ENCODE results near the gene KIF26B. TPM values are rescaled to one million over a fixed set of nuclear protein-coding genes. Genes with fewer than 3 reads are reported as not detected.

The KIF26B gene
- total RNA-seq, 2 experiments from 2014 or later: not detected

DNA sequence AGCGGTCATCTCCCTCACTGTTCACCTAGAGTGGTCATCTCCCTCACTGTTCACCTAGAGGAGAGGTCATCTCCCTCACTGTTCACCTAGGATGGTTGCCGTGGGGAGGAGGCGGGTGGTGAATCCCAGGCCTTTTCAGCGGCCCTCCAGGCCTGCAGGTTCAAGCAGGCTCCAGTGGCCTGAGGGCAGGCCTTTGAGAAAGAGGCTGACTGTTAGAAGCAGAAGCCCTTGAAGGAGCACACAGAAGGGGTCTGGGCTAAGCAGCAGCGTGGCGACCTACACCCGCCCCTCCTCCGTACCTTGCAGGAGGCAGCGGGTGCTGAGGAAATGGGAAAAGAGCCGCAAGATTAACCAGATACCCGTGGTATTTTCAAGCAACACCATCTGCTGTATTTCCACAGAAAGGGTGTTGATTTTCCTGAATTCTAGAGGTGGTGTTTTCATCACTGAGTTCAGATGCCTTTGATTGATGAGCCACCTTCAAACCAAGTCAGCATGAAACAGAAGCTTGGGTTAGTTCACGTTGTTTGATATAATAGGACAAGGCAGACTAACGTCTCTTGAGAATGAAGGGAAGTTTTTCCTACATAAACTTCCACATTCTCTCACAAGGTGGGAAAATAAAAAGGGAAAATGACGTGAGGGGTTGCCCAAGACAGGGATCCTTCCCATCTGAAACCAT lies 289.5 kb downstream of the KIF26B start:
- CTCF ChIA-PET (ENCODE audit: unreplicated experiment): no interaction called here
- Histone ChIP-seq H3K4me1 (ENCODE audit: insufficient read depth, low read length, poor library complexity, severe bottlenecking) (no peaks in the 10 kb centered on the region), H3K27ac (ENCODE audit: low read depth, low read length, poor library complexity, severe bottlenecking) (no peak overlapping the region), H3K4me3 (ENCODE audit: low read depth, low read length, poor library complexity, severe bottlenecking) (no peak overlapping the region), H3K9me2 (ENCODE audit: insufficient read depth, low read length) (no peaks in the 10 kb centered on the region), H3K4me2 (ENCODE audit: low read length) (no peak overlapping the region), H2AFZ (ENCODE audit: low read length) (no peak overlapping the region), H4K20me1 (ENCODE audit: insufficient read depth, low read length) (no peaks in the 10 kb centered on the region), H3K9me3 (ENCODE audit: low read length) (no peaks in the 10 kb centered on the region), H3K36me3 (ENCODE audit: insufficient read depth, low read length) (no peaks in the 10 kb centered on the region), H3K79me2 (ENCODE audit: insufficient read depth, low read depth, low read length) (no peaks in the 10 kb centered on the region)
- intact Hi-C loops (cut with micrococcal nuclease; ENCODE audit: unreplicated experiment): no loop called here
- no TSS peak for BruUV-seq (replicated peaks)
- TF ChIP-seq, protein P1, sequence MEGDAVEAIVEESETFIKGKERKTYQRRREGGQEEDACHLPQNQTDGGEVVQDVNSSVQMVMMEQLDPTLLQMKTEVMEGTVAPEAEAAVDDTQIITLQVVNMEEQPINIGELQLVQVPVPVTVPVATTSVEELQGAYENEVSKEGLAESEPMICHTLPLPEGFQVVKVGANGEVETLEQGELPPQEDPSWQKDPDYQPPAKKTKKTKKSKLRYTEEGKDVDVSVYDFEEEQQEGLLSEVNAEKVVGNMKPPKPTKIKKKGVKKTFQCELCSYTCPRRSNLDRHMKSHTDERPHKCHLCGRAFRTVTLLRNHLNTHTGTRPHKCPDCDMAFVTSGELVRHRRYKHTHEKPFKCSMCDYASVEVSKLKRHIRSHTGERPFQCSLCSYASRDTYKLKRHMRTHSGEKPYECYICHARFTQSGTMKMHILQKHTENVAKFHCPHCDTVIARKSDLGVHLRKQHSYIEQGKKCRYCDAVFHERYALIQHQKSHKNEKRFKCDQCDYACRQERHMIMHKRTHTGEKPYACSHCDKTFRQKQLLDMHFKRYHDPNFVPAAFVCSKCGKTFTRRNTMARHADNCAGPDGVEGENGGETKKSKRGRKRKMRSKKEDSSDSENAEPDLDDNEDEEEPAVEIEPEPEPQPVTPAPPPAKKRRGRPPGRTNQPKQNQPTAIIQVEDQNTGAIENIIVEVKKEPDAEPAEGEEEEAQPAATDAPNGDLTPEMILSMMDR (conservative IDR thresholded peaks at IDR 0.05; ENCODE audit: low read length): no peak
- TF ChIP-seq EZH2phosphoT487 (IDR thresholded peaks at IDR 0.05; ENCODE audit: borderline replicate concordance, low read depth, low read length): no peak
- no peak for DNase-seq (ENCODE audit: low spot score)
- POLR2A ChIA-PET: interaction anchor here (0.6 kb wide), 1 partner anchor 7 kb away, joined by 3 read pairs; no protein-coding TSS in a partner anchor

DNA sequence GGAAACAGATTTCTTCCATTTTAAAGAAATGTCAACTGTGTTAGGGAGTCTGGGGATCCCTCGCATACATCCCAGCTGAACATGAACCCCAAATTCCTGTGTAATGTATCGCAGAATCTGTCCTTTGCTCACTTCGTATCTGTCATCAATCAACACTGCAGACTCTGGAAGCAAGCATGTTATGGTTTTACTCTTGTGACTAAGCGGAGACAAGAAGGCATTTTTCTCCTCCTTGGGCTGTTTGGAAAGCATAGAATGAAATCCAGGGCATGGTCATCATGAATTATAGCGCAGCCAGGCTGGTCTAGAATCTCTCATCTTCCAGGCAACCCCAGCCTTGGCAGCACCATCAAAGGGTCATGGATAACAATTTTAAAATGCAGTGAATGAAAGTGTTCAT lies 290.2 kb downstream of the KIF26B start:
- Histone ChIP-seq H2AFZ (ENCODE audit: low read length) (no peak overlapping the region), H3K36me3 (ENCODE audit: insufficient read depth, low read length) (no peaks in the 10 kb centered on the region), H3K9me2 (ENCODE audit: insufficient read depth, low read length) (no peaks in the 10 kb centered on the region), H3K4me2 (ENCODE audit: low read length) (no peak overlapping the region), H4K20me1 (ENCODE audit: insufficient read depth, low read length) (no peaks in the 10 kb centered on the region), H3K27ac (ENCODE audit: low read depth, low read length, poor library complexity, severe bottlenecking) (no peak overlapping the region), H3K4me3 (ENCODE audit: low read depth, low read length, poor library complexity, severe bottlenecking) (no peak overlapping the region), H3K79me2 (ENCODE audit: insufficient read depth, low read depth, low read length) (no peaks in the 10 kb centered on the region), H3K9me3 (ENCODE audit: low read length) (no peaks in the 10 kb centered on the region), H3K4me1 (ENCODE audit: insufficient read depth, low read length, poor library complexity, severe bottlenecking) (no peaks in the 10 kb centered on the region)
- POLR2A ChIA-PET: interaction anchor here (0.6 kb wide), 1 partner anchor 8 kb away, joined by 3 read pairs; no protein-coding TSS in a partner anchor
- DNase-seq (ENCODE audit: low spot score): no peak
- TF ChIP-seq, protein P1 (conservative IDR thresholded peaks at IDR 0.05; ENCODE audit: low read length): no peak
- TF ChIP-seq EZH2phosphoT487 (IDR thresholded peaks at IDR 0.05; ENCODE audit: borderline replicate concordance, low read depth, low read length): no peak
- intact Hi-C loops (cut with micrococcal nuclease; ENCODE audit: unreplicated experiment): no loop called here
- CTCF ChIA-PET (ENCODE audit: unreplicated experiment): no interaction called here
- BruUV-seq (replicated peaks): no TSS peak

DNA sequence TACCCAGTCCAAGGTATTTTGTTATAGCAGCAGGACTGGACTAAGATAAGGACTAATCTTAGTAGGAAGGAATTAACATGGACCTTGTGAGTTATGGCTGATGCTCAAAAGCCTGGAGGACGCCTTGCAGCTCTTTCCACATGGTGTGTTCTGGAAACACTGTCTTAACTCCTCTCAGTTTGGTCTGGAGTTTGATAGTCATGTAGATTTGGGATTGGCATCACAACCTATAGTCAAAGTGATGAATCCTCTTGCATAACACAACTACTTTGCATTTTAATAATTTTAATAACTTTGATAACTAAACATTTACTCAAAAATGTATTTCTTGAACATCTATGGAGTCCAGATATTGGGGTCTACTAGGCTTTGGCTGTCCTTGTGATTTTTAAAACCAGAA lies 293.7 kb downstream of the KIF26B start:
- no peaks in the 10 kb centered on the region for H3K36me3 ChIP-seq (ENCODE audit: insufficient read depth, low read length)
- no peaks in the 10 kb centered on the region for H3K9me2 ChIP-seq (ENCODE audit: insufficient read depth, low read length)
- CTCF ChIA-PET (ENCODE audit: unreplicated experiment): no interaction called here
- BruUV-seq (replicated peaks): no TSS peak
- TF ChIP-seq EZH2phosphoT487 (IDR thresholded peaks at IDR 0.05; ENCODE audit: borderline replicate concordance, low read depth, low read length): no peak
- TF ChIP-seq, protein P1 (conservative IDR thresholded peaks at IDR 0.05; ENCODE audit: low read length): no peak
- H3K4me1 ChIP-seq (ENCODE audit: insufficient read depth, low read length, poor library complexity, severe bottlenecking): no peaks in the 10 kb centered on the region
- no peak overlapping the region for H2AFZ ChIP-seq (ENCODE audit: low read length)
- no peaks in the 10 kb centered on the region for H4K20me1 ChIP-seq (ENCODE audit: insufficient read depth, low read length)
- intact Hi-C loops (cut with micrococcal nuclease; ENCODE audit: unreplicated experiment): no loop called here
- POLR2A ChIA-PET: no interaction called here
- DNase-seq (ENCODE audit: low spot score): no peak
- H3K4me3 ChIP-seq (ENCODE audit: low read depth, low read length, poor library complexity, severe bottlenecking): no peak overlapping the region
- no peak overlapping the region for H3K27ac ChIP-seq (ENCODE audit: low read depth, low read length, poor library complexity, severe bottlenecking)
- no peaks in the 10 kb centered on the region for H3K79me2 ChIP-seq (ENCODE audit: insufficient read depth, low read depth, low read length)
- no peak overlapping the region for H3K4me2 ChIP-seq (ENCODE audit: low read length)
- no peaks in the 10 kb centered on the region for H3K9me3 ChIP-seq (ENCODE audit: low read length)

Measured in OCI-LY7 (cell line).